ENCODE data around the gene ATOSB. TPM values are rescaled to one million over a fixed set of nuclear protein-coding genes. Genes with fewer than 3 reads are reported as not detected.

Gene ATOSB
- polyA plus RNA-seq, 3 donors, result 18.5 to 96.8 (median 23.7) TPM

- no peaks in the 10 kb centered on the region for H3K27me3 ChIP-seq (ENCODE audit: control insufficient read depth in 2 of 2, insufficient read depth in 2 of 2, low read length in 2 of 2)
- intact Hi-C loops (cut with micrococcal nuclease), result no loop called here
- H3K27me3 Mint-ChIP-seq (ENCODE audit: low read depth in 3 of 3), result peaks cover 0 to 1% (median 0%) of the 10 kb centered on the region in 3 donors
- H3K9me3 ChIP-seq (replicated peaks in 1 of 2; ENCODE audit: control insufficient read depth in 1 of 2, insufficient read depth in 1 of 2, low read length in 2 of 2), result no peaks in the 10 kb centered on the region
- no peak overlapping the region for H2AFZ ChIP-seq (ENCODE audit: insufficient read depth, low read depth, low read length, poor library complexity, severe bottlenecking)
- peaks cover 75% of the 10 kb centered on the region for H4K20me1 ChIP-seq (ENCODE audit: insufficient read depth, low read length)
- 100% methylated on average over 4 of the region's 10 CpGs for WGBS (ENCODE audit: insufficient coverage)
- H3K4me1 ChIP-seq (ENCODE audit: control insufficient read depth in 1 of 2, insufficient read depth in 2 of 2, low read length in 2 of 2), result no peaks in the 10 kb centered on the region
- H3K9ac ChIP-seq (ENCODE audit: insufficient read depth, low read length, poor library complexity, severe bottlenecking), result no peak overlapping the region
- no peaks in the 10 kb centered on the region for H3K9me3 Mint-ChIP-seq
- H3K27ac ChIP-seq (ENCODE audit: low read depth in 1 of 2, low read length in 2 of 2), result no peak overlapping the region
- H3K4me2 ChIP-seq (replicated peaks; ENCODE audit: extremely low read depth, low read length, poor library complexity, severe bottlenecking), result no peak overlapping the region
- no peaks in the 10 kb centered on the region for H3K4me1 Mint-ChIP-seq
- no peak overlapping the region for H3K4me3 Mint-ChIP-seq
- H3K27ac Mint-ChIP-seq, result peak overlapping the region in 3 of 7 donors; percentile 49 to 61 (median 61)
- H3K4me3 ChIP-seq (replicated peaks in 1 of 3; ENCODE audit: low read depth in 2 of 3, low read length in 3 of 3), result no peak overlapping the region
- H3K36me3 ChIP-seq (replicated peaks in 1 of 2; ENCODE audit: control insufficient read depth in 1 of 2, insufficient read depth in 2 of 2, low read length in 2 of 2), result peaks cover 90 to 100% of the 10 kb centered on the region in 2 donors
- DNase-seq, result no peak
- no peaks in the 10 kb centered on the region for H3K79me2 ChIP-seq (ENCODE audit: insufficient read depth, low read length)
- H3K36me3 Mint-ChIP-seq, result peaks cover 91 to 100% of the 10 kb centered on the region in 2 donors
- no peak for TF ChIP-seq CTCF (IDR thresholded peaks at IDR 0.05)
Observed at GRCh38 chr9:35059438-35059837, 56.2 kb downstream of the ATOSB start.

DNA sequence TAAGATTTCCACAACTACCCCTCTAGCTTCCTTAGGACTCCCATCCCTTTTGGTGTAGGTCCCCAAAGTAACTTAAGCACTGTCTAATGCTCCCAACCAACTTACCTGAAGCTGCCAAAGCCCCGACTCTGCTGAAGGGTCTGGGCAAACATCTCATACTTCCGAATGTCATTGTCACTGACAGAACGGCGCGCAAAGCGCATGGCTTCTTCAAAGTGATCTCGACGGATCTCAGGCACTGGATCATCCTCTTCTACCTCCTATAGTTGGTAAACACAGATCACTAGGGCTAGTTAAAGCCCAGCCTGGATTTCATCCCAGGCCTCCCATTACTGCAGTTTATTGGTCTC is 58.4 kb downstream of the ATOSB start:
- Mint-ChIP-seq H3K4me1 (no peaks in the 10 kb centered on the region), H3K27me3 (ENCODE audit: low read depth in 3 of 3) (peaks cover 0 to 1% (median 0%) of the 10 kb centered on the region in 3 donors), H3K27ac (peak overlapping the region in 1 of 7 donors; percentile 7), H3K9me3 (no peaks in the 10 kb centered on the region), H3K36me3 (peaks cover 82 to 100% of the 10 kb centered on the region in 2 donors), H3K4me3 (no peak overlapping the region)
- Histone ChIP-seq H3K36me3 (replicated peaks in 1 of 2; ENCODE audit: control insufficient read depth in 1 of 2, insufficient read depth in 2 of 2, low read length in 2 of 2) (peaks cover 69 to 100% of the 10 kb centered on the region in 2 donors), H4K20me1 (ENCODE audit: insufficient read depth, low read length) (peaks cover 54% of the 10 kb centered on the region), H3K4me2 (replicated peaks; ENCODE audit: extremely low read depth, low read length, poor library complexity, severe bottlenecking) (no peak overlapping the region), H3K4me3 (replicated peaks in 1 of 3; ENCODE audit: low read depth in 2 of 3, low read length in 3 of 3) (no peak overlapping the region), H3K9ac (ENCODE audit: insufficient read depth, low read length, poor library complexity, severe bottlenecking) (no peak overlapping the region), H3K27ac (ENCODE audit: low read depth in 1 of 2, low read length in 2 of 2) (no peak overlapping the region), H3K9me3 (replicated peaks in 1 of 2; ENCODE audit: control insufficient read depth in 1 of 2, insufficient read depth in 1 of 2, low read length in 2 of 2) (no peaks in the 10 kb centered on the region), H3K27me3 (ENCODE audit: control insufficient read depth in 2 of 2, insufficient read depth in 2 of 2, low read length in 2 of 2) (no peaks in the 10 kb centered on the region), H3K79me2 (ENCODE audit: insufficient read depth, low read length) (no peaks in the 10 kb centered on the region), H3K4me1 (ENCODE audit: control insufficient read depth in 1 of 2, insufficient read depth in 2 of 2, low read length in 2 of 2) (no peaks in the 10 kb centered on the region), H2AFZ (ENCODE audit: insufficient read depth, low read depth, low read length, poor library complexity, severe bottlenecking) (no peak overlapping the region)
- intact Hi-C loops (cut with micrococcal nuclease), result no loop called here
- no peak for DNase-seq
- 97% methylated on average over 8 of the region's 8 CpGs for WGBS (ENCODE audit: insufficient coverage)
- no peak for TF ChIP-seq CTCF (IDR thresholded peaks at IDR 0.05)

Data from CD14-positive monocyte (primary cell).